ENCODE results near the gene CNTRL. TPM values are rescaled to one million over a fixed set of nuclear protein-coding genes. Genes with fewer than 3 reads are reported as not detected.
"Not testable (repeated sequence)": the region's sequence is repeated elsewhere in the genome, so short reads cannot be mapped to it uniquely, and the experiment has no call there.

Gene CNTRL
- total RNA-seq, 3 donors from 2014 or later (not counting 1 experiment from before 2014, with no cell fraction given) = 59.1 to 74.3 (median 60.0) TPM

- Histone ChIP-seq H3K4me3 (ENCODE audit: low read length) (no peak overlapping the region), H3K9me3 (ENCODE audit: control insufficient read depth, insufficient read depth, low read length) (no peaks in the 10 kb centered on the region), H3K27me3 (ENCODE audit: control insufficient read depth, insufficient read depth, low read length) (no peaks in the 10 kb centered on the region), H3K36me3 (ENCODE audit: control insufficient read depth, insufficient read depth, low read length) (peaks cover 92% of the 10 kb centered on the region), H3K4me1 (ENCODE audit: control insufficient read depth, insufficient read depth, low read length) (no peaks in the 10 kb centered on the region), H3K27ac (ENCODE audit: low read length) (no peak overlapping the region)
- ATAC-seq (no peak), DNase-seq (no peak)
- H3K27ac Mint-ChIP-seq = peak overlapping the region; percentile 53 to 73
- H3K4me3 Mint-ChIP-seq = no peak overlapping the region
- H3K9me3 Mint-ChIP-seq = no peaks in the 10 kb centered on the region
- no CpG with 5 or more reads among the region's 1 CpG for WGBS (ENCODE audit: insufficient coverage)
- peaks cover 20% of the 10 kb centered on the region for H3K36me3 Mint-ChIP-seq
- intact Hi-C loops (cut with micrococcal nuclease) = no loop called here
- peaks cover 9 to 25% of the 10 kb centered on the region in 2 donors for H3K4me1 Mint-ChIP-seq
- TF ChIP-seq CTCF (IDR thresholded peaks at IDR 0.05) = no peak
- no peaks in the 10 kb centered on the region for H3K27me3 Mint-ChIP-seq (ENCODE audit: low read depth in 2 of 2)
Measured at GRCh38 chr9:121172726-121173487, 98.2 kb downstream of the CNTRL start.

- Mint-ChIP-seq H3K9me3 (no peaks in the 10 kb centered on the region), H3K4me3 (no peak overlapping the region), H3K36me3 (peaks cover 15% of the 10 kb centered on the region), H3K4me1 (peaks cover 6 to 21% of the 10 kb centered on the region in 2 donors), H3K27ac (peak overlapping the region; percentile 53 to 55), H3K27me3 (ENCODE audit: low read depth in 2 of 2) (no peaks in the 10 kb centered on the region)
- no peak for ATAC-seq
- Histone ChIP-seq H3K36me3 (ENCODE audit: control insufficient read depth, insufficient read depth, low read length) (peaks cover 92% of the 10 kb centered on the region), H3K4me1 (ENCODE audit: control insufficient read depth, insufficient read depth, low read length) (no peaks in the 10 kb centered on the region), H3K27ac (ENCODE audit: low read length) (no peak overlapping the region), H3K27me3 (ENCODE audit: control insufficient read depth, insufficient read depth, low read length) (no peaks in the 10 kb centered on the region), H3K4me3 (ENCODE audit: low read length) (no peak overlapping the region), H3K9me3 (ENCODE audit: control insufficient read depth, insufficient read depth, low read length) (no peaks in the 10 kb centered on the region)
- intact Hi-C loops (cut with micrococcal nuclease) = no loop called here
- 97% methylated on average over 6 of the region's 7 CpGs for WGBS (ENCODE audit: insufficient coverage)
- DNase-seq = no peak
- no peak for TF ChIP-seq CTCF (IDR thresholded peaks at IDR 0.05)
Measured at GRCh38 chr9:121173501-121173900, 98.7 kb downstream of the CNTRL start.

- DNase-seq = no peak
- 96% methylated on average over 3 of the region's 6 CpGs for WGBS (ENCODE audit: insufficient coverage)
- H3K36me3 ChIP-seq (ENCODE audit: control insufficient read depth, insufficient read depth, low read length) = peaks cover 75% of the 10 kb centered on the region
- no peak overlapping the region for H3K27ac ChIP-seq (ENCODE audit: low read length)
- no peaks in the 10 kb centered on the region for H3K9me3 ChIP-seq (ENCODE audit: control insufficient read depth, insufficient read depth, low read length)
- no peak overlapping the region for H3K4me3 Mint-ChIP-seq
- ATAC-seq = no peak
- intact Hi-C loops (cut with micrococcal nuclease) = no loop called here
- no peaks in the 10 kb centered on the region for H3K4me1 ChIP-seq (ENCODE audit: control insufficient read depth, insufficient read depth, low read length)
- H3K4me3 ChIP-seq (ENCODE audit: low read length) = no peak overlapping the region
- peak overlapping the region; percentile 55 to 56 for H3K27ac Mint-ChIP-seq
- no peak for TF ChIP-seq CTCF (IDR thresholded peaks at IDR 0.05)
- peaks cover 3% of the 10 kb centered on the region for H3K36me3 Mint-ChIP-seq
- no peaks in the 10 kb centered on the region for H3K27me3 ChIP-seq (ENCODE audit: control insufficient read depth, insufficient read depth, low read length)
- peaks cover 28 to 49% of the 10 kb centered on the region in 2 donors for H3K4me1 Mint-ChIP-seq
- H3K9me3 Mint-ChIP-seq = no peaks in the 10 kb centered on the region
- no peaks in the 10 kb centered on the region for H3K27me3 Mint-ChIP-seq (ENCODE audit: low read depth in 2 of 2)
Measured at GRCh38 chr9:121178676-121179372, 104.1 kb downstream of the CNTRL start.

GRCh38 chr9:121179373-121179721 lies 104.6 kb downstream of the CNTRL start:
- DNase-seq; H3K36me3 Mint-ChIP-seq; H3K4me3 Mint-ChIP-seq; intact Hi-C loops (cut with micrococcal nuclease); H3K9me3 ChIP-seq (ENCODE audit: control insufficient read depth, insufficient read depth, low read length); H3K9me3 Mint-ChIP-seq; ATAC-seq; H3K4me3 ChIP-seq (ENCODE audit: low read length); H3K27me3 Mint-ChIP-seq (ENCODE audit: low read depth in 2 of 2); H3K27ac ChIP-seq (ENCODE audit: low read length); H3K4me1 ChIP-seq (ENCODE audit: control insufficient read depth, insufficient read depth, low read length); H3K27me3 ChIP-seq (ENCODE audit: control insufficient read depth, insufficient read depth, low read length): not testable (repeated sequence)
- Mint-ChIP-seq H3K27ac (peak overlapping the region; percentile 62 to 88), H3K4me1 (peaks cover 33 to 54% of the 10 kb centered on the region in 2 donors)
- WGBS (ENCODE audit: insufficient coverage) = no CpG with 5 or more reads among the region's 1 CpG
- H3K36me3 ChIP-seq (ENCODE audit: control insufficient read depth, insufficient read depth, low read length) = peaks cover 70% of the 10 kb centered on the region

All from natural killer cell (primary cell).